ENCODE results near the gene PHETA1. TPM values are rescaled to one million over a fixed set of nuclear protein-coding genes. Genes with fewer than 3 reads are reported as not detected.

The PHETA1 gene
- total and polyA plus RNA-seq, 4 experiments from 2014 or later = 0.24 to 6.4 (median 3.1) TPM

- Mint-ChIP-seq H3K9me3 (no peaks in the 10 kb centered on the region), H3K36me3 (peaks cover 0 to 23% of the 10 kb centered on the region in 2 donors), H3K27me3 (no peaks in the 10 kb centered on the region), H3K27ac (peak overlapping the region; percentile 84 to 93 (median 89)), H3K4me1 (peaks cover 42 to 95% (median 70%) of the 10 kb centered on the region in 4 donors), H3K4me3 (peak overlapping the region; percentile 77 to 96 (median 91))
- ChIA-PET CTCF (ENCODE audit: partially characterized antibody) (interaction anchor here (1.1 to 23.0 kb wide), 4 partner anchors 13 to 42 kb away, joined by 3 to 1282 read pairs (median 25); no protein-coding TSS in a partner anchor), POLR2A (ENCODE audit: partially characterized antibody) (interaction anchor here (15.0 to 22.3 kb wide), 2 partner anchors 16 to 37 kb away, joined by 258 to 683 read pairs; no protein-coding TSS in a partner anchor)
- Histone ChIP-seq H3K27ac (ENCODE audit: low read depth, low read length) (peak overlapping the region; percentile 97), H3K4me3 (ENCODE audit: low read length in 2 of 2) (peak overlapping the region; percentile 32 to 90), H3K9me3 (ENCODE audit: control insufficient read depth in 1 of 2, low read length in 2 of 2) (no peaks in the 10 kb centered on the region), H3K36me3 (ENCODE audit: insufficient read depth, low read length) (no peaks in the 10 kb centered on the region), H3K4me1 (ENCODE audit: insufficient read depth, low read length) (peaks cover 82% of the 10 kb centered on the region), H3K27me3 (ENCODE audit: insufficient read depth, low read length) (no peaks in the 10 kb centered on the region)
- intact Hi-C loops (cut with micrococcal nuclease) = no loop called here
- no peak for DNase-seq
Measured at GRCh38 chr12:111409403-111409779, 40.5 kb upstream of the PHETA1 start.

DNA sequence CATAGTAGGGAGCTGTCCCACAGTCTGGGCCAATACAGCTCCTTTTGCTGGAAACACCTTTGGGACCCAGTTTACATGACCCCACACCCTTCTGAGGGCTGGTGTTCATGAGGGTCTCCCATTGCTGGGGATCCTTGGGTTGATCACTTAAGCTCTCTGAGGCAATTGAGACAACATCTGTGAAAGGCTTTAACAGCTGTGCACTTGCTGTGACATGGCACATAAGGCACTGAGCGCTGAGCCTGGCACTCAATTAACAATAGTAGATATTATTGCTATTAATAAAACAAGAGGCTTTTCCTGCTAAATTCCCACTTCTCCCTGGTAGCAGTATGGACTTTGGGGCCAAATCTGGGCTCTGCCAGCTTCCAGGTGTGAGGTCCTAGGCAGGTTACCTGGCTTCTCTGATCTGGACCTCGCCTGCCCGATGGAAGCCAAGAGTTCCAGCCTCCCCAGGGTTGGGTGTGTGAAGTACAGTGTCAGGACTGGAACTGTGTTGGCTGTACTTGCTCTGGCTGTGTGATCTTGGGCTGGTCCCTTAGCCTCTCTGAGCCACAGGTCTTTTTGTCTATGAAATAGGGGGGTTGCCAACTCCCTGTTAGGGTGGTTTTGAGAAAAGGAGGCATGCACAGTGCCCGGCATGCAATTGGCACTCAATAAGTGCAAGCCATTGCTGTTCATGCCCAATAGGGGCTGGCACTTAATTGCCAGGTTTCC, 39.9 kb upstream of the PHETA1 start:
- H3K27ac ChIP-seq (ENCODE audit: low read depth, low read length) = peak overlapping the region; percentile 97
- H3K4me3 Mint-ChIP-seq = peak overlapping the region; percentile 77 to 96 (median 91)
- no peaks in the 10 kb centered on the region for H3K9me3 Mint-ChIP-seq
- H3K36me3 ChIP-seq (ENCODE audit: insufficient read depth, low read length) = no peaks in the 10 kb centered on the region
- H3K4me1 ChIP-seq (ENCODE audit: insufficient read depth, low read length) = peaks cover 82% of the 10 kb centered on the region
- peak overlapping the region; percentile 32 to 90 for H3K4me3 ChIP-seq (ENCODE audit: low read length in 2 of 2)
- no peaks in the 10 kb centered on the region for H3K27me3 ChIP-seq (ENCODE audit: insufficient read depth, low read length)
- ChIA-PET POLR2A (ENCODE audit: partially characterized antibody) (interaction anchor here (1.9 to 22.3 kb wide), 3 partner anchors 12 to 37 kb away, joined by 4 to 683 read pairs (median 258); no protein-coding TSS in a partner anchor), CTCF (ENCODE audit: partially characterized antibody) (interaction anchor here (1.1 to 23.0 kb wide), 5 partner anchors 12 to 43 kb away, joined by 3 to 1282 read pairs (median 16); no protein-coding TSS in a partner anchor)
- DNase-seq = no peak
- peak overlapping the region; percentile 84 to 93 (median 89) for H3K27ac Mint-ChIP-seq
- H3K4me1 Mint-ChIP-seq = peaks cover 46 to 95% (median 71%) of the 10 kb centered on the region in 4 donors
- H3K36me3 Mint-ChIP-seq = peaks cover 0 to 21% of the 10 kb centered on the region in 2 donors
- intact Hi-C loops (cut with micrococcal nuclease) = no loop called here
- H3K9me3 ChIP-seq (ENCODE audit: control insufficient read depth in 1 of 2, low read length in 2 of 2) = no peaks in the 10 kb centered on the region
- H3K27me3 Mint-ChIP-seq = no peaks in the 10 kb centered on the region

DNA sequence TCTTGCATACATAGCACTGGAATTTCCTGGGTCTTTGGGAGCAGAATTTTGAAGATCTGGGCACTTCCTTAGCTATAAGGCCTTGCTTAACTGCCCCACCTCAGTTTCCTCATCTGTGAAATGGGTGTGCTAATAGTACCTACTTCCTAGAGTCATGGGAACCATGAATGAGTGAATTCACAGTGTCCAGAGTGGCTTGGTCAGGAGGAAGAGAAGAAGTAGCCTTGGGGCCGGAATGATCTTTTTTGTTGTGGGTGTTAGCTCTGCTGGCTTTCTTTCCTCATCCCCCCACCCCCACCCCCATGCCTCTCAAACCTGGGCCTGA, 39.2 kb upstream of the PHETA1 start:
- Mint-ChIP-seq H3K9me3 (no peaks in the 10 kb centered on the region), H3K27me3 (no peaks in the 10 kb centered on the region), H3K4me3 (peak overlapping the region; percentile 90 to 96 (median 92)), H3K36me3 (peaks cover 0 to 14% of the 10 kb centered on the region in 2 donors), H3K27ac (peak overlapping the region; percentile 84 to 93 (median 92)), H3K4me1 (peaks cover 44 to 95% (median 71%) of the 10 kb centered on the region in 4 donors)
- H3K36me3 ChIP-seq (ENCODE audit: insufficient read depth, low read length) = no peaks in the 10 kb centered on the region
- H3K27me3 ChIP-seq (ENCODE audit: insufficient read depth, low read length) = no peaks in the 10 kb centered on the region
- CTCF ChIA-PET (ENCODE audit: partially characterized antibody) = interaction anchor here (0.9 to 23.0 kb wide), 5 partner anchors 12 to 43 kb away, joined by 3 to 1282 read pairs (median 16); no protein-coding TSS in a partner anchor
- POLR2A ChIA-PET (ENCODE audit: partially characterized antibody) = interaction anchor here (0.8 to 22.3 kb wide), 4 partner anchors 9 to 38 kb away, joined by 3 to 683 read pairs (median 131); no protein-coding TSS in a partner anchor
- no peaks in the 10 kb centered on the region for H3K9me3 ChIP-seq (ENCODE audit: control insufficient read depth in 1 of 2, low read length in 2 of 2)
- H3K27ac ChIP-seq (ENCODE audit: low read depth, low read length) = peak overlapping the region; percentile 97
- no peak for DNase-seq
- H3K4me1 ChIP-seq (ENCODE audit: insufficient read depth, low read length) = peaks cover 82% of the 10 kb centered on the region
- H3K4me3 ChIP-seq (ENCODE audit: low read length in 2 of 2) = peak overlapping the region; percentile 53 to 90
- intact Hi-C loops (cut with micrococcal nuclease) = no loop called here

DNA sequence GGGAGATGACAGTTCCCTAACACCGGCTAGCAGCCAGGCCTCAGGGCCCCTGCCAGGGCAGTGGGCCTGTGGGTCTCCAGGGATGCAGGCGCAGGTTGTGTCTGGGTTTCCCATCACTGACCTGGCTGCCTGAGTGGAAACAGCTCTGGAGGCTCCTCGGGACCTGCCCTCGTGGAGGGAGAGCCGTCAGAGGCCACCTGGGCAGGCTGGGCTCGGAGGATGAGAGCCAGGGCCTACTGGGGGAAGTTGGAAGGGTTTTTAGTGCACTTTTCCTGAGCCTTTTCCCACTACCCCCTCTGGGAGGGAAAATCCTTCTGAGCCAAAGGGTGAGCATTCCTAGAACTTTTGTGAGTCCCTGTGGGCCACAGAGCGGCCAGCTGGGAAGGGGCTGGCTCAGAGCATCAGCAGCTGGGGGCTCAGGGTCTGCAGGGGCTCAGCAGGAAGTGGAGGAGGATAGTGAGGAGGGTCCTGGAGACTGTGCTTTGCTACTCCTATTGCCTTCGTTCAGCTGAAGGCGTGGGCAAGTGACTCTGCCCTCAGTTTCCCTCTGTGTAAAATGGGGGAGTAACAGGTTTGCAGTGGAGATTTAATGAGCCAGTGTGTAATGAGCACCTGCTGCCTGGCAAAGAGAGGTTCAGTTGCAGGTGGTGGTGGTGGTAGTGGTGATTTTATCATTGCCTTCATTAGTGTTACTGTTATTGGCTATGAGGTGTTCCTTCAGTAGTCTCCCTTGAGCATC, 38.7 kb upstream of the PHETA1 start:
- DNase-seq = no peak
- Histone ChIP-seq H3K4me1 (ENCODE audit: insufficient read depth, low read length) (peaks cover 82% of the 10 kb centered on the region), H3K27ac (ENCODE audit: low read depth, low read length) (peak overlapping the region; percentile 97), H3K36me3 (ENCODE audit: insufficient read depth, low read length) (no peaks in the 10 kb centered on the region), H3K27me3 (ENCODE audit: insufficient read depth, low read length) (no peaks in the 10 kb centered on the region), H3K9me3 (ENCODE audit: control insufficient read depth in 1 of 2, low read length in 2 of 2) (no peaks in the 10 kb centered on the region), H3K4me3 (ENCODE audit: low read length in 2 of 2) (peak overlapping the region; percentile 53 to 90)
- POLR2A ChIA-PET (ENCODE audit: partially characterized antibody) = interaction anchor here (0.8 to 22.3 kb wide), 4 partner anchors 9 to 39 kb away, joined by 3 to 683 read pairs (median 131); no protein-coding TSS in a partner anchor
- no peaks in the 10 kb centered on the region for H3K9me3 Mint-ChIP-seq
- CTCF ChIA-PET (ENCODE audit: partially characterized antibody) = interaction anchor here (0.9 to 23.0 kb wide), 5 partner anchors 11 to 44 kb away, joined by 3 to 1282 read pairs (median 16); no protein-coding TSS in a partner anchor
- H3K27ac Mint-ChIP-seq = peak overlapping the region; percentile 89 to 95 (median 93)
- peaks cover 0 to 13% of the 10 kb centered on the region in 2 donors for H3K36me3 Mint-ChIP-seq
- no peaks in the 10 kb centered on the region for H3K27me3 Mint-ChIP-seq
- intact Hi-C loops (cut with micrococcal nuclease) = no loop called here
- peak overlapping the region; percentile 90 to 96 (median 92) for H3K4me3 Mint-ChIP-seq
- H3K4me1 Mint-ChIP-seq = peaks cover 43 to 95% (median 70%) of the 10 kb centered on the region in 4 donors

DNA sequence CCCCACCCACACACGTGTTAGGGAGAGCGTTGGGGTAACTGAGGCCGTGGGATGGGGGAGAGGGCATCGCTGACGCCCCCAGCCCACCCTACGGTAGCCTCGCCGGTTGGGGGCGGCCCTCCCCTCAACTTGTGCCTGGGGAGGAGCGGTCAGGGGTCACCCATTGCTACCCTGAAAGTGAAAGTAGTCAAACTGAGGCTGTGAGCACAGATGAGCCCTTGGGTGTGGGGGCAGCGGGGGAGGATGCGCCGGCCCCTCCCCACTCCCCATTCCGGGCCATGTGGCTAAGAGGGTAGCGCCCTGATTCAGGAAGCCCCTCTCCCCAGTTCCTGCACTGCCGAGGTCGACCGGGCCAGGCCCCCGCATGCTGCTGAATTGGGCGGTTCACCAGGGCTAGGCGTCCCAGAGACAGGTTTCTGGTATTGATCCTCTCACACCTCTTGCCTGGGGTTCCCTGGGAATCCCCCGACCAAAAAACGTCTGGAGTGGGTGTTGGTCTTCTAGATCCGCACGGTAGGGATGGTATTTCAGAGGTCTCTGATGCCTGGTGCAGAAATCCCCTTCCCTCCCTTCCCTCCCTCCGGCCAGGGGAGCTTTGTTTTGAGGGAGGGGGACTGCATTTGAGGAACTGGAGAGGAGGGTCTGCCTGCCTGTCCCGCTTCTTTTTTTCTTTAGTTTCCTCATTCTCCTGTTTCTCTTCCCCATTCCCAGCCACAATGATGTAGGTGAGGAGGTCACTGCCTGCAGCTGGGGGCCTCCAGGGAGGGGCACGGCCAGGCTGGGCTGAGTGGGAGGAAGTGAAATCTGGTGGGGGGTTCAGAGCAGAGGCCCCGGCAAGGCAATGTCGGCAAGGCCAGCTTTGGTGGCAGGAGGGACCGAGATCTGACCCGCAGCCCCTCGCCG, 37.8 kb upstream of the PHETA1 start:
- Histone ChIP-seq H3K27ac (ENCODE audit: low read depth, low read length) (peak overlapping the region; percentile 97), H3K27me3 (ENCODE audit: insufficient read depth, low read length) (no peaks in the 10 kb centered on the region), H3K9me3 (ENCODE audit: control insufficient read depth in 1 of 2, low read length in 2 of 2) (no peaks in the 10 kb centered on the region), H3K4me1 (ENCODE audit: insufficient read depth, low read length) (peaks cover 76% of the 10 kb centered on the region), H3K4me3 (ENCODE audit: low read length in 2 of 2) (peak overlapping the region; percentile 53 to 90), H3K36me3 (ENCODE audit: insufficient read depth, low read length) (no peaks in the 10 kb centered on the region)
- ChIA-PET CTCF (ENCODE audit: partially characterized antibody) (interaction anchor here (2.5 to 23.0 kb wide), 3 partner anchors 10 to 45 kb away, joined by 16 to 1282 read pairs (median 34); no protein-coding TSS in a partner anchor), POLR2A (ENCODE audit: partially characterized antibody) (interaction anchor here (1.9 to 22.3 kb wide), 3 partner anchors 10 to 40 kb away, joined by 4 to 683 read pairs (median 258); no protein-coding TSS in a partner anchor)
- Mint-ChIP-seq H3K36me3 (peaks cover 0 to 8% of the 10 kb centered on the region in 2 donors), H3K9me3 (peaks cover 0 to under 1% (median 0%) of the 10 kb centered on the region in 8 donors), H3K4me1 (peaks cover 37 to 87% (median 63%) of the 10 kb centered on the region in 4 donors), H3K27ac (peak overlapping the region; percentile 89 to 95 (median 93)), H3K4me3 (peak overlapping the region; percentile 90 to 96 (median 92)), H3K27me3 (no peaks in the 10 kb centered on the region)
- intact Hi-C loops (cut with micrococcal nuclease) = no loop called here
- peak; percentile 40 to 87 (median 41) for DNase-seq

GRCh38 chr12:111405859-111406473, 37.1 kb upstream of the PHETA1 start, which contains the start of gene SH2B3:
Gene SH2B3 (plus strand): TSS chr12:111405923. CDS start chr12:111418146, 12,223 bp downstream.
- ChIA-PET POLR2A (ENCODE audit: partially characterized antibody) (interaction anchor here (15.0 to 22.3 kb wide), 2 partner anchors 19 to 40 kb away, joined by 258 to 683 read pairs; no protein-coding TSS in a partner anchor), CTCF (ENCODE audit: partially characterized antibody) (interaction anchor here (3.5 to 23.0 kb wide), 4 partner anchors 10 to 45 kb away, joined by 14 to 1282 read pairs (median 52); no protein-coding TSS in a partner anchor)
- H3K4me3 Mint-ChIP-seq = peak within 1 kb of the TSS; percentile 90 to 96 (median 92)
- H3K36me3 Mint-ChIP-seq = peaks cover 0 to 8% of the 10 kb centered on the region in 2 donors
- peaks cover 0 to 2% (median 0%) of the 10 kb centered on the region in 8 donors for H3K9me3 Mint-ChIP-seq
- H3K36me3 ChIP-seq (ENCODE audit: insufficient read depth, low read length) = no peaks in the 10 kb centered on the region
- intact Hi-C loops (cut with micrococcal nuclease) = loop anchor here (1.0 to 2.0 kb wide), 4 partner anchors 24 to 193 kb away; partner anchors contain the start of gene ATXN2
- peaks cover 68% of the 10 kb centered on the region for H3K4me1 ChIP-seq (ENCODE audit: insufficient read depth, low read length)
- no peaks in the 10 kb centered on the region for H3K27me3 Mint-ChIP-seq
- H3K9me3 ChIP-seq (ENCODE audit: control insufficient read depth in 1 of 2, low read length in 2 of 2) = no peaks in the 10 kb centered on the region
- H3K27me3 ChIP-seq (ENCODE audit: insufficient read depth, low read length) = no peaks in the 10 kb centered on the region
- peak within 1 kb of the TSS; percentile 53 to 90 for H3K4me3 ChIP-seq (ENCODE audit: low read length in 2 of 2)
- peaks cover 37 to 79% (median 58%) of the 10 kb centered on the region in 4 donors for H3K4me1 Mint-ChIP-seq
- peak in 4 of 5 donors; percentile 86 to 89 (median 88) for DNase-seq
- peak within 1 kb of the TSS; percentile 92 to 98 (median 95) for H3K27ac Mint-ChIP-seq
- H3K27ac ChIP-seq (ENCODE audit: low read depth, low read length) = peak within 1 kb of the TSS; percentile 97
